Stimulated activated naive B cell treated with anti-CD40 and anti-IgM and Interleukin-4, amounts not matched to agents 10 μg/mL and 1 μg/mL and 100 μg/mL, for 72 hours (primary cell): ENCODE data around the gene ETF1.

Source experiments
- ATAC-seq, 2 donors: fragments of 150-1000 bp; cut with Tn5 transposase; replicated peaks; 2 replicates each; pipeline ENCODE4 v1.10.0; 2021; ENCODE audit warnings: moderate library complexity in 1 of 2
- DNase-seq: peaks from one replicate; pipeline ENCODE4 v3.0.0; 2021
- H3K27ac Mint-ChIP-seq: one replicate; pipeline ENCODE4 v1.8.0; 2022; ENCODE audit warnings: mild to moderate bottlenecking, mixed read lengths
- H3K27me3 Mint-ChIP-seq, 2 donors: one replicate each; pipeline ENCODE4 v1.8.0; 2022; ENCODE audit warnings: mixed read lengths in 2 of 2
- H3K36me3 Mint-ChIP-seq, 2 donors: one replicate each; pipeline ENCODE4 v1.8.0; 2022; ENCODE audit warnings: mixed read lengths in 2 of 2, mild to moderate bottlenecking in 1 of 2
- H3K4me1 Mint-ChIP-seq, 2 donors: one replicate each; pipeline ENCODE4 v1.8.0; 2022; ENCODE audit warnings: mixed read lengths in 2 of 2, mild to moderate bottlenecking in 1 of 2
- H3K4me3 Mint-ChIP-seq, 2 donors: one replicate each; pipeline ENCODE4 v1.8.0; 2022; ENCODE audit warnings: mild to moderate bottlenecking in 2 of 2, mixed read lengths in 2 of 2, moderate library complexity in 1 of 2
- H3K9me3 Mint-ChIP-seq, 2 donors: one replicate each; pipeline ENCODE4 v1.8.0; 2022; ENCODE audit warnings: mixed read lengths in 2 of 2, mild to moderate bottlenecking in 1 of 2

The ETF1 gene

GRCh38 chr5:138463419-138464007 is 79.5 kb downstream of the ETF1 start:
- H3K9me3 Mint-ChIP-seq = peaks cover 0 to 2% of the 10 kb centered on the region in 2 donors
- peaks cover 0 to 3% of the 10 kb centered on the region in 2 donors for H3K27me3 Mint-ChIP-seq
- no peak for ATAC-seq
- DNase-seq = no peak
- H3K27ac Mint-ChIP-seq = peak overlapping the region; percentile 96
- H3K4me1 Mint-ChIP-seq = peaks cover 52 to 71% of the 10 kb centered on the region in 2 donors
- H3K36me3 Mint-ChIP-seq = peaks cover 19 to 27% of the 10 kb centered on the region in 2 donors
- H3K4me3 Mint-ChIP-seq = peak overlapping the region; percentile 87 to 89

DNA sequence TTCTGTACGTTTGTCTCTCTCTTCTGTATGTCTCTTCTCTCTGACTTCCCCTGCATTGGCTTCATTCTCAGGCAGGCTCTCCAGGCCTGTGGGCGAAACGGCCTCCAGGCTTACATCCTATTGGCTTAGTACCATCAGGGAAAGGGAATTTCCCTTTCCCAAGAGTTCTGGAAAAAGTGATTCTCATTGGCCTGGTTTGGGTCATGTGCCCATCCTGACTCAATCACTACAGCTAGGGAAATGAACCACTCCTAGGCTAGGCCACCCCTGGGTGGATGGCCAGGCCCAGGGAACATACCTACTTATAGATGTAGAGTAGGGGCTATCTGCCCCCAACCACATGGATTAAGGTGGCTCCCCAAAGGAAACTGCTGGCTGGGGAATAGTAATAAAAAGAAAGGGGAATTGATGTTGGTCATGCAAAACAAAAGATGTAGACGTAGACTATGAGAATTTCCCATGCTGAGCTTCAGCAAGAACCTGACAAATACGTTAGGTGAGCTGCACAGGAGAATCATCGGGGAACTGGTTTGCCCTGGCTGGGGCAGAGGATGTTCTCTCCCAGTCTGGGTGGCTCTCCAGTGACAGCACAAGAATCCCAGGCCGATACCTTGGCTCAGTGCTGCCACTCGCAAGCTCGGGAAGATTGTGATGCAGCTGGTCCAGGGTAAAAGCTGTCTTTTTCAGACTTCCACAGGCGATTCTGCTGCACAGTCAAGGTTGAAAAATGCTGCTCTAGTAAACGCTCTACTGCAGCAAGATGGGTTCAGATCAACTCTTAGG is 81.5 kb downstream of the ETF1 start:
- Mint-ChIP-seq H3K9me3 (peaks cover 0 to 2% of the 10 kb centered on the region in 2 donors), H3K4me1 (peaks cover 38 to 63% of the 10 kb centered on the region in 2 donors), H3K36me3 (peaks cover 2 to 7% of the 10 kb centered on the region in 2 donors), H3K27ac (no peak overlapping the region), H3K4me3 (no peak overlapping the region), H3K27me3 (peaks cover 0 to 3% of the 10 kb centered on the region in 2 donors)
- ATAC-seq (no peak), DNase-seq (no peak)

DNA sequence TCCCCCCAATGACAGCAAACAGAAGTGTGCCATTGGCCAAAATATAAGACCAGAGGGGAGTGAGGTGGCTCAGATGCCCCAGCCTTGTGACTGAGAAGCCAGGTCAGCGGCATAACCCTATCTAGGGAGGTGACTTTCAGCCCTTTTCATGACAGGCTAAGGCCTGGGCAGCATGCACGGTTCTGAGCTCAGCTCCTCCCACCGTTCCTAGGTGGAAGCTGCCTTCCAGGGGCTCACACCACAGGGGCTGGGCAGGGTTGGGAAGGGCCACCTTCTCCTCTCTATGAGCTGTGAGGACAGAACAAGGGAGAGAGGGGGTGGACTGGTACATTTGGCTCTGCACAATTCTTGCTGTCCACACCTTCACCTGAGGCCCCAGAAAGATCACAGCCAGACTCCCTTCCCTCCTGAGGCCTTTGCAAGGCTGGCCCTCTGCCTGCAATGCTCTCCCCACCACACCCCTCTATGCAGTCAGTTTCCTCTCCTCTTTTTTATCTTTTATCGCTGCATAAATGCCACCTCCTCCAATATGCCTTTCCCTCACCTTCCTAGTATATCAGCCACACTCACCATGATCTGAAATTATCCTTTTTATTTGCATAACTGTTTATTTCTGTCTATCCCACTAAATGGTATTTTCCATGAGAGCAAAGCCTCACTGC is 82.9 kb downstream of the ETF1 start:
- peaks cover 2 to 6% of the 10 kb centered on the region in 2 donors for H3K36me3 Mint-ChIP-seq
- peaks cover 36 to 55% of the 10 kb centered on the region in 2 donors for H3K4me1 Mint-ChIP-seq
- peaks cover 0 to 2% of the 10 kb centered on the region in 2 donors for H3K9me3 Mint-ChIP-seq
- H3K4me3 Mint-ChIP-seq = peak overlapping the region in 1 of 2 donors; percentile 8
- H3K27me3 Mint-ChIP-seq = peaks cover 0 to 3% of the 10 kb centered on the region in 2 donors
- DNase-seq (no peak), ATAC-seq (no peak)
- H3K27ac Mint-ChIP-seq = peak overlapping the region; percentile 99

GRCh38 chr5:138459311-138459933 is 83.6 kb downstream of the ETF1 start:
- peaks cover 0 to 2% of the 10 kb centered on the region in 2 donors for H3K9me3 Mint-ChIP-seq
- peaks cover 0 to 3% of the 10 kb centered on the region in 2 donors for H3K27me3 Mint-ChIP-seq
- peak; percentile 76 for DNase-seq
- ATAC-seq = peak; percentile 69 to 74
- peaks cover 2 to 6% of the 10 kb centered on the region in 2 donors for H3K36me3 Mint-ChIP-seq
- peak overlapping the region; percentile 99 for H3K27ac Mint-ChIP-seq
- H3K4me3 Mint-ChIP-seq = peak overlapping the region; percentile 74 to 78
- peaks cover 36 to 55% of the 10 kb centered on the region in 2 donors for H3K4me1 Mint-ChIP-seq

GRCh38 chr5:138458856-138459255 is 84.2 kb downstream of the ETF1 start:
- peaks cover 0 to 2% of the 10 kb centered on the region in 2 donors for H3K9me3 Mint-ChIP-seq
- peak; percentile 14 to 19 for ATAC-seq
- peak overlapping the region; percentile 99 for H3K27ac Mint-ChIP-seq
- peaks cover 2 to 6% of the 10 kb centered on the region in 2 donors for H3K36me3 Mint-ChIP-seq
- DNase-seq = no peak
- H3K27me3 Mint-ChIP-seq = peaks cover 0 to 3% of the 10 kb centered on the region in 2 donors
- peaks cover 35 to 54% of the 10 kb centered on the region in 2 donors for H3K4me1 Mint-ChIP-seq
- peak overlapping the region; percentile 74 to 78 for H3K4me3 Mint-ChIP-seq

GRCh38 chr5:138458384-138458783 is 84.7 kb downstream of the ETF1 start:
- peaks cover 2 to 6% of the 10 kb centered on the region in 2 donors for H3K36me3 Mint-ChIP-seq
- peaks cover 0 to 2% of the 10 kb centered on the region in 2 donors for H3K9me3 Mint-ChIP-seq
- H3K4me1 Mint-ChIP-seq = peaks cover 32 to 49% of the 10 kb centered on the region in 2 donors
- peaks cover 0 to 3% of the 10 kb centered on the region in 2 donors for H3K27me3 Mint-ChIP-seq
- H3K27ac Mint-ChIP-seq = no peak overlapping the region
- no peak overlapping the region for H3K4me3 Mint-ChIP-seq
- ATAC-seq (no peak), DNase-seq (no peak)

DNA sequence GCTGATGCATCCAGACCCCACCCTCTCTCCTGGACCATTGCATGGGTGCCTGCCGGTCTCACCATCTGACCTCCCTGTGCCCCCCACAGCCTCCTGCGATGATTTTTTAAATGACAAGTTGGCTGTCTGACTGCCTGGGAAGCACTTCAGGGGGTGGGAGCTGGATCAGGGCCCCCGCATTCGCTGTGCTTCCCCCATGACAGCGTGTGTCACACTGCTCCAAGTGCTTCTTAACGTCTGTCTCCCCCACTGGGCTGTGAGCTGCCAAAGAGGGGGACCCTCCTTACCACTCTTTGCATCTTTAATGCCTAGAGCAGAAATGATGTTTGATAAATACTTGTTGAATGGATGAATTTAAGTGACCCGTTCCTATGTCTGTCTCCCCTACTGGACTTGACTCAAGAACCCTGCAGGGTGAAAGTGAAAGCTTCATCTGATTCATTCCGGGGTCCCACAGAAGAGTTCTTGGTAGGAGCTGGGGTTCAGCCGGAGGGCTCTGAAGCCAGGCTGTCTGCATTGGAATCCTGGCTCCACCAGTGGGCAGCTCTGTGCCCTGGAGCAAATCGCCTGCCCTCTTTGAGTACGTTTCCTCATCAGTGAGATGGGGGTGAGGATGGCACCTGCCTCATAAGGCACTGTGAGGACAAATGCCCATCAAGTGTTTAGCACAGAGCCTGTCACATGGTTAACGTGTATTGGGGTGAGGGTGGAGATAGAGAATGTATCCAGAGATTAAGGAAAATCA is 85.3 kb downstream of the ETF1 start:
- no peak for DNase-seq
- Mint-ChIP-seq H3K9me3 (peaks cover 0 to 2% of the 10 kb centered on the region in 2 donors), H3K4me3 (no peak overlapping the region), H3K27me3 (peaks cover 0 to 3% of the 10 kb centered on the region in 2 donors), H3K4me1 (peaks cover 32 to 46% of the 10 kb centered on the region in 2 donors), H3K36me3 (peaks cover 2 to 6% of the 10 kb centered on the region in 2 donors), H3K27ac (peak overlapping the region; percentile 76)
- no peak for ATAC-seq
